Osteoblast (primary cell): ENCODE measurements around the gene HACD1. TPM values are rescaled to one million over a fixed set of nuclear protein-coding genes. Genes with fewer than 3 reads are reported as not detected.
"Not testable (repeated sequence)": the region's sequence is repeated elsewhere in the genome, so short reads cannot be mapped to it uniquely, and the experiment has no call there.

Source experiments
- DNase-seq: peaks from one replicate; pipeline ENCODE4 v3.0.0; 2011; ENCODE audit warnings: low spot score, mixed read lengths; ENCODE audit not compliant: insufficient read length; ENCODE audit errors: missing footprints
- H2AFZ ChIP-seq: 2 replicates; pipeline ENCODE4 v1.6.0; 2011; ENCODE audit warnings: mild to moderate bottlenecking, low read length
- H3K27ac ChIP-seq: 2 replicates; pipeline ENCODE4 v1.5.1; 2011; ENCODE audit warnings: mild to moderate bottlenecking, low read depth, low read length, moderate library complexity
- H3K27me3 ChIP-seq: 2 replicates; pipeline ENCODE4 v1.6.0; 2012; ENCODE audit warnings: mild to moderate bottlenecking, control low read depth, inconsistent platforms, low read length, moderate library complexity; ENCODE audit not compliant: insufficient read depth
- H3K36me3 ChIP-seq: 2 replicates; pipeline ENCODE4 v1.5.1; 2011; ENCODE audit warnings: mild to moderate bottlenecking, low read length, control low read depth, moderate library complexity; ENCODE audit not compliant: insufficient read depth
- H3K4me1 ChIP-seq: 2 replicates; pipeline ENCODE4 v1.5.1; 2011; ENCODE audit warnings: mild to moderate bottlenecking, low read length, control low read depth, moderate library complexity; ENCODE audit not compliant: insufficient read depth
- H3K4me2 ChIP-seq: 2 replicates; pipeline ENCODE4 v1.6.0; 2011; ENCODE audit warnings: mild to moderate bottlenecking, low read length; ENCODE audit not compliant: insufficient read depth
- H3K4me3 ChIP-seq: fragments of 200-600 bp; sonication (generic); 3 replicates; pipeline ENCODE4 v1.5.1; 2012; ENCODE audit warnings: mild to moderate bottlenecking, low read length, inconsistent platforms; ENCODE audit not compliant: insufficient read depth
- H3K79me2 ChIP-seq: 2 replicates; pipeline ENCODE4 v1.6.0; 2012; ENCODE audit warnings: mild to moderate bottlenecking, low read length, control low read depth, inconsistent platforms; ENCODE audit not compliant: insufficient read depth
- H3K9me3 ChIP-seq: 2 replicates; pipeline ENCODE4 v1.5.1; 2011; ENCODE audit warnings: low read depth, low read length, control low read depth
- H4K20me1 ChIP-seq: 2 replicates; pipeline ENCODE4 v1.6.0; 2012; ENCODE audit warnings: mild to moderate bottlenecking, low read length, control low read depth; ENCODE audit not compliant: insufficient read depth
- CTCF ChIP-seq: IDR thresholded peaks from 2 replicates; pipeline ENCODE4 v1.5.1; 2011; ENCODE audit warnings: mild to moderate bottlenecking, low read depth, low read length, moderate library complexity; ENCODE audit errors: extremely low read depth
- total RNA-seq: library from RNA; depleted of rRNA; stranded (reverse); fragments of >200 nt; gene quantifications from 2 replicates; pipeline ENCODE4 v1.2.3, GENCODE V29; 2012

The HACD1 gene
- total RNA-seq, 1 donor = 30.0 TPM

- TF ChIP-seq CTCF = no peak
- no peak overlapping the region for H3K4me3 ChIP-seq
- H3K4me1 ChIP-seq = no peaks in the 10 kb centered on the region
- H4K20me1 ChIP-seq = no peaks in the 10 kb centered on the region
- DNase-seq = no peak
- H2AFZ ChIP-seq = no peak overlapping the region
- no peak overlapping the region for H3K27ac ChIP-seq
- no peaks in the 10 kb centered on the region for H3K27me3 ChIP-seq
- no peaks in the 10 kb centered on the region for H3K9me3 ChIP-seq
- H3K4me2 ChIP-seq = no peak overlapping the region
- H3K36me3 ChIP-seq = no peaks in the 10 kb centered on the region
- H3K79me2 ChIP-seq = no peaks in the 10 kb centered on the region
These were observed 16.2 kb upstream of the HACD1 start for GRCh38 chr10:17633353-17633752.

DNA sequence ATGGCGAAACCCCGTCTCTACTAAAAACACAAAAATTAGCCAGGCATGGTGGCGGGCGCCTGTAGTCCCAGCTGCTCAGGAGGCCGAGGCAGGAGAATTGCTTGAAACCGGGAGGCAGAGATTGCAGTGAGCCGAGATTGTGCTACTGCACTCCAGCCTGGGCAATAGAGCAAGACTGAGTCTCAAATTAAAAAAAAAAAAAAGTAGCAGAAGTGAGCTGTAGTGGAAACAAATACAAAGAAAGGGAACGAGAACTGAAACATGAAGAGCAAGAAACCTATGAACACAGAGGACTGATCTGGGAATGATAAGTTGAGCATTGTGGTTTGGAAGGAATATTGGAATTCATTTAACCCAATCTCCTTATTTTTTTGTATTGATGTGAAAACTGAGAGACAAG, 15.4 kb upstream of the HACD1 start:
- not testable (repeated sequence) for H3K4me3 ChIP-seq, H3K4me2 ChIP-seq, DNase-seq, H3K27ac ChIP-seq, H4K20me1 ChIP-seq, H3K79me2 ChIP-seq, H3K27me3 ChIP-seq, H3K36me3 ChIP-seq, H2AFZ ChIP-seq, H3K9me3 ChIP-seq, H3K4me1 ChIP-seq

- TF ChIP-seq CTCF = no peak
- H3K9me3 ChIP-seq = no peaks in the 10 kb centered on the region
- no peak for DNase-seq
- no peaks in the 10 kb centered on the region for H3K79me2 ChIP-seq
- H2AFZ ChIP-seq = no peak overlapping the region
- no peaks in the 10 kb centered on the region for H3K4me1 ChIP-seq
- no peak overlapping the region for H3K4me2 ChIP-seq
- no peak overlapping the region for H3K4me3 ChIP-seq
- no peaks in the 10 kb centered on the region for H3K27me3 ChIP-seq
- H4K20me1 ChIP-seq = no peaks in the 10 kb centered on the region
- H3K27ac ChIP-seq = no peak overlapping the region
- no peaks in the 10 kb centered on the region for H3K36me3 ChIP-seq
These were observed 9.5 kb upstream of the HACD1 start for GRCh38 chr10:17626656-17627055.

- no peaks in the 10 kb centered on the region for H3K4me1 ChIP-seq
- H3K36me3 ChIP-seq = no peaks in the 10 kb centered on the region
- TF ChIP-seq CTCF = no peak
These were observed 7.8 kb upstream of the HACD1 start for GRCh38 chr10:17624996-17625395.

More at GRCh38 chr10:17624996-17625395, 7.8 kb upstream of the HACD1 start:
- DNase-seq = peak; percentile 44
- Histone ChIP-seq H3K9me3 (no peaks in the 10 kb centered on the region), H3K27ac (no peak overlapping the region), H3K4me3 (no peak overlapping the region), H3K79me2 (no peaks in the 10 kb centered on the region), H3K4me2 (no peak overlapping the region), H4K20me1 (no peaks in the 10 kb centered on the region), H3K27me3 (no peaks in the 10 kb centered on the region), H2AFZ (no peak overlapping the region)
